SKM-1 treated with dmso at 0.1 percent for 144 hours (cell line): Measurements from ENCODE around the gene EXT2.

Experiments
- DNase-seq: peaks from one replicate; lab custom pipeline; 2025; ENCODE audit not compliant: unreplicated experiment; lab: John Stamatoyannopoulos, UW

EXT2 gene

GRCh38 chr11:44285756-44286155, 190.3 kb downstream of the EXT2 start:
- DNase-seq = no peak

- DNase-seq = peak; percentile 57
These were observed 190.9 kb downstream of the EXT2 start for GRCh38 chr11:44286268-44286880.

GRCh38 chr11:44286911-44287310, 191.4 kb downstream of the EXT2 start:
- DNase-seq = no peak

- DNase-seq = no peak
These were observed 192.7 kb downstream of the EXT2 start for GRCh38 chr11:44288133-44288526.

GRCh38 chr11:44290208-44290607, 194.7 kb downstream of the EXT2 start:
- no peak for DNase-seq
